Neural cell (in vitro differentiated cells): ENCODE data around the gene GNG7.

Source experiments
- EZH2 ChIP-seq: fragments of 200-600, 300-800 bp; shearing (Covaris generic), sonication (generic); IDR thresholded peaks from 2 replicates; pipeline ENCODE4 v1.6.1; 2014; ENCODE audit warnings: antibody characterized with exemption, low read length, borderline replicate concordance, mild to moderate bottlenecking; ENCODE audit not compliant: insufficient read depth, poor library complexity, severe bottlenecking
- MXI1 ChIP-seq: fragments of 450-650 bp; conservative IDR thresholded peaks from 2 replicates; pipeline ENCODE4 v1.6.1; 2014; ENCODE audit warnings: antibody characterized with exemption, mild to moderate bottlenecking; ENCODE audit not compliant: poor library complexity, severe bottlenecking
- POLR2AphosphoS5 ChIP-seq: IDR thresholded peaks from 2 replicates; pipeline ENCODE4 v1.6.1; 2012
- RAD21 ChIP-seq: fragments of 450-650 bp; conservative IDR thresholded peaks from 2 replicates; pipeline ENCODE4 v1.6.1; 2014; ENCODE audit warnings: antibody characterized with exemption, mild to moderate bottlenecking, moderate library complexity
- TAF1 ChIP-seq: IDR thresholded peaks from 2 replicates; pipeline ENCODE4 v1.6.1; 2012; ENCODE audit warnings: low read depth
- TF ChIP-seq, protein P1 (sequence below): fragments of 450-650 bp; IDR thresholded peaks from 2 replicates; pipeline ENCODE4 v1.5.1; 2014; ENCODE audit warnings: antibody characterized with exemption, mild to moderate bottlenecking, moderate library complexity; ENCODE audit not compliant: poor library complexity, severe bottlenecking
- TF ChIP-seq, protein P2 (sequence below): IDR thresholded peaks from 2 replicates; pipeline ENCODE4 v1.6.1; 2012; ENCODE audit warnings: borderline replicate concordance

DNA sequence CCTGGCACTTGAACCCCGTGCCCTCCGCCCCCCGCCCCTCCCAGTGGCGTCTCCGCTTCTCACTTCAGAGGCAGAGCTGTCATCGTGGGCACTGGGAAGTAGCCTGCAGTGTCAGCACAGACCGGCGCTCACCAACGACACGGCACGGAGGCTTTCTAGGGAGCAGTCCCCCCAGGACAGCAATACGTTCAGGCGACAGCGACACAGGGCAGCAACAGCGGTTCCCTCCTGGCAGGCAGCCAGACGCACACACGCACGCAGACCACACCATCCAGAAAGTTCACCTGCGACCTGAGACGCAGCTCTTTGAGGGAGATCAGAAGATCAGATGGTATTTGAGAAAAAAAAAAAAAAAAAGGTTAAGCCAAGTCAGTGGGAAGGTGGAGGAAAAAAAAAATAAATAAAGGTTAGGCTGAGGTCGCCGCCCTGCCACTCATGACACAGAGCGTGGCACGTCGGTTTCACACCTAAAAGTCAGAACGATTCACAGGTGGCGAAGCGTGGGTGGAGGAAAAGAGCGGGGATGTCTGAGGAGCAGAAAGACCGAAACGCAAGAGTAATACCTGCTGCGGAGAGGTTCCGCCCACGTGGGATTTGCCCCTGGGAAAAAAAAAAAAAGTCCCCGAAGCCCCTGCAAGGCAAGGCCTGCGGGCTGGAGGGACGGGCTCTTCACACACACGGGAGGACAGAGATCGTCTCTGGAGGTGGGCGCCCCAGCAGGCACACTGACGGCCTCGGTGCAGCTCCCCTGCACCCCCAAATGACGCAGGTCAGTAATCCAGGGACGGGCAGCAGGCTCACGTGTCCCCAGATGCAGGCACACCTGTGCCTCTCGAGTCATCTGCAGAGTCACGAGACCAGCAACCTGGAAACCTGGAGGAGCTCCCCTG is 94.5 kb downstream of the GNG7 start:
- TF ChIP-seq, protein P1, sequence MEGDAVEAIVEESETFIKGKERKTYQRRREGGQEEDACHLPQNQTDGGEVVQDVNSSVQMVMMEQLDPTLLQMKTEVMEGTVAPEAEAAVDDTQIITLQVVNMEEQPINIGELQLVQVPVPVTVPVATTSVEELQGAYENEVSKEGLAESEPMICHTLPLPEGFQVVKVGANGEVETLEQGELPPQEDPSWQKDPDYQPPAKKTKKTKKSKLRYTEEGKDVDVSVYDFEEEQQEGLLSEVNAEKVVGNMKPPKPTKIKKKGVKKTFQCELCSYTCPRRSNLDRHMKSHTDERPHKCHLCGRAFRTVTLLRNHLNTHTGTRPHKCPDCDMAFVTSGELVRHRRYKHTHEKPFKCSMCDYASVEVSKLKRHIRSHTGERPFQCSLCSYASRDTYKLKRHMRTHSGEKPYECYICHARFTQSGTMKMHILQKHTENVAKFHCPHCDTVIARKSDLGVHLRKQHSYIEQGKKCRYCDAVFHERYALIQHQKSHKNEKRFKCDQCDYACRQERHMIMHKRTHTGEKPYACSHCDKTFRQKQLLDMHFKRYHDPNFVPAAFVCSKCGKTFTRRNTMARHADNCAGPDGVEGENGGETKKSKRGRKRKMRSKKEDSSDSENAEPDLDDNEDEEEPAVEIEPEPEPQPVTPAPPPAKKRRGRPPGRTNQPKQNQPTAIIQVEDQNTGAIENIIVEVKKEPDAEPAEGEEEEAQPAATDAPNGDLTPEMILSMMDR: no peak
- no peak for TF ChIP-seq EZH2
- no peak for TF ChIP-seq POLR2AphosphoS5
- TF ChIP-seq TAF1: no peak
- no peak for TF ChIP-seq RAD21
- TF ChIP-seq, protein P2, sequence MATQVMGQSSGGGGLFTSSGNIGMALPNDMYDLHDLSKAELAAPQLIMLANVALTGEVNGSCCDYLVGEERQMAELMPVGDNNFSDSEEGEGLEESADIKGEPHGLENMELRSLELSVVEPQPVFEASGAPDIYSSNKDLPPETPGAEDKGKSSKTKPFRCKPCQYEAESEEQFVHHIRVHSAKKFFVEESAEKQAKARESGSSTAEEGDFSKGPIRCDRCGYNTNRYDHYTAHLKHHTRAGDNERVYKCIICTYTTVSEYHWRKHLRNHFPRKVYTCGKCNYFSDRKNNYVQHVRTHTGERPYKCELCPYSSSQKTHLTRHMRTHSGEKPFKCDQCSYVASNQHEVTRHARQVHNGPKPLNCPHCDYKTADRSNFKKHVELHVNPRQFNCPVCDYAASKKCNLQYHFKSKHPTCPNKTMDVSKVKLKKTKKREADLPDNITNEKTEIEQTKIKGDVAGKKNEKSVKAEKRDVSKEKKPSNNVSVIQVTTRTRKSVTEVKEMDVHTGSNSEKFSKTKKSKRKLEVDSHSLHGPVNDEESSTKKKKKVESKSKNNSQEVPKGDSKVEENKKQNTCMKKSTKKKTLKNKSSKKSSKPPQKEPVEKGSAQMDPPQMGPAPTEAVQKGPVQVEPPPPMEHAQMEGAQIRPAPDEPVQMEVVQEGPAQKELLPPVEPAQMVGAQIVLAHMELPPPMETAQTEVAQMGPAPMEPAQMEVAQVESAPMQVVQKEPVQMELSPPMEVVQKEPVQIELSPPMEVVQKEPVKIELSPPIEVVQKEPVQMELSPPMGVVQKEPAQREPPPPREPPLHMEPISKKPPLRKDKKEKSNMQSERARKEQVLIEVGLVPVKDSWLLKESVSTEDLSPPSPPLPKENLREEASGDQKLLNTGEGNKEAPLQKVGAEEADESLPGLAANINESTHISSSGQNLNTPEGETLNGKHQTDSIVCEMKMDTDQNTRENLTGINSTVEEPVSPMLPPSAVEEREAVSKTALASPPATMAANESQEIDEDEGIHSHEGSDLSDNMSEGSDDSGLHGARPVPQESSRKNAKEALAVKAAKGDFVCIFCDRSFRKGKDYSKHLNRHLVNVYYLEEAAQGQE: no peak
- TF ChIP-seq MXI1: no peak
